Aorta (tissue), 5 donors: Measurements from ENCODE around the gene SOX12. TPM values are rescaled to one million over a fixed set of nuclear protein-coding genes. Genes with fewer than 3 reads are reported as not detected.
"Not testable (repeated sequence)": the region's sequence is repeated elsewhere in the genome, so short reads cannot be mapped to it uniquely, and the experiment has no call there.

Experiments
- ATAC-seq: fragments of 200-7000 bp; cut with Tn5 transposase; one replicate; pipeline ENCODE4 v1.9.1; 2022; ENCODE audit warnings: moderate library complexity; ENCODE audit not compliant: low FRiP score
- DNase-seq, 2 donors: peaks; one replicate each; pipeline ENCODE4 v3.0.0-alpha.2; 2020
- H3K27ac ChIP-seq, 2 donors: one replicate each; pipeline ENCODE4 v1.5.1; 2013; ENCODE audit warnings: low read length in 2 of 2, mild to moderate bottlenecking in 2 of 2, moderate library complexity in 2 of 2, control low read depth in 1 of 2, inconsistent platforms in 1 of 2, low read depth in 1 of 2
- H3K27me3 ChIP-seq, 2 donors: one replicate each; pipeline ENCODE4 v1.6.1; 2013; ENCODE audit warnings: control low read depth in 1 of 2, low read length in 1 of 2, mild to moderate bottlenecking in 1 of 2, moderate library complexity in 1 of 2; ENCODE audit not compliant: insufficient read depth in 2 of 2, control insufficient read depth in 1 of 2
- H3K36me3 ChIP-seq, 2 donors: one replicate each; pipeline ENCODE4 v1.6.1; 2013; ENCODE audit warnings: control low read depth in 1 of 2, low read length in 1 of 2, mild to moderate bottlenecking in 1 of 2; ENCODE audit not compliant: insufficient read depth in 2 of 2, control insufficient read depth in 1 of 2
- H3K4me1 ChIP-seq, 2 donors: one replicate each; pipeline ENCODE4 v1.6.1; 2013; ENCODE audit warnings: low read length in 2 of 2, control low read depth in 1 of 2, mild to moderate bottlenecking in 1 of 2, moderate library complexity in 1 of 2; ENCODE audit not compliant: insufficient read depth in 2 of 2, control insufficient read depth in 1 of 2
- H3K4me3 ChIP-seq, 2 donors: one replicate each; pipeline ENCODE4 v1.5.1; 2013; ENCODE audit warnings: low read length in 2 of 2, control low read depth in 1 of 2, mild to moderate bottlenecking in 1 of 2
- H3K9me3 ChIP-seq: one replicate; pipeline ENCODE4 v1.6.1; 2013; ENCODE audit warnings: mild to moderate bottlenecking, low read length; ENCODE audit not compliant: control insufficient read depth
- WGBS, 2 donors: extraction: QIAGEN DNeasy Blood & Tissue Kit; methylation state at CpG; one replicate each; pipeline ENCODE4 v1.1.7; 2013; 5-methylcytosine and 5-hydroxymethylcytosine counted together
- intact Hi-C, 2 donors: fragments of 100-400 bp; cut with DNase I; formaldehyde crosslinking; loops; one replicate each; pipeline versions ENCODE4 v1.14.2 to v1.15.0; 2022
- polyA plus RNA-seq, 2 donors: library from polyadenylated mRNA; stranded (reverse); fragments of 200-250 nt; gene quantifications; one replicate each; pipeline ENCODE4 v1.2.3, GENCODE V29; 2013
- total RNA-seq, 2 donors: library from RNA; stranded (reverse); fragmentation: NEBNext Ultra II Directional; extraction: Animal tissue kit (Norgen Biotek cat#: 25700); gene quantifications; one replicate each; pipeline ENCODE4 v1.2.1, GENCODE V29; 2021
- donor health status: healthy with polysubstance abuse.
- donor health status: Bipolar disorder and iron deficiency.
- donor health status: DM: no; HTN: no; CAD: no.
- donor health status: DM: no; HTN: no; CAD: no.
- donor health status: DM: yes; HTN: yes; CAD: no.

Gene SOX12
- total and polyA plus RNA-seq, 4 donors: 1.5 to 12.5 (median 5.1) TPM

GRCh38 chr20:377578-377977, 52.2 kb downstream of the SOX12 start:
- H3K9me3 ChIP-seq, intact Hi-C loops, H3K27ac ChIP-seq, ATAC-seq, H3K4me1 ChIP-seq, H3K27me3 ChIP-seq, H3K36me3 ChIP-seq, DNase-seq, H3K4me3 ChIP-seq: not testable (repeated sequence)
- WGBS, 2 donors: 86 to 93% methylated on average over 12 of the region's 12 CpGs

GRCh38 chr20:378961-379336, 53.6 kb downstream of the SOX12 start:
- no peaks in the 10 kb centered on the region for H3K36me3 ChIP-seq
- no peaks in the 10 kb centered on the region for H3K4me1 ChIP-seq
- H3K4me3 ChIP-seq: no peak overlapping the region
- ATAC-seq: no peak
- H3K27me3 ChIP-seq: no peaks in the 10 kb centered on the region
- no peak for DNase-seq
- 65 to 78% methylated on average over 5 of the region's 5 CpGs for WGBS, 2 donors
- intact Hi-C loops: no loop called here
- no peak overlapping the region for H3K27ac ChIP-seq
- H3K9me3 ChIP-seq: no peaks in the 10 kb centered on the region

Other genes starting within 250 kb of the SOX12 start
- not detected for gene DEFB125, start 237.9 kb upstream of the SOX12 start, total RNA-seq
- gene DEFB125, start 237.9 kb upstream of the SOX12 start, polyA plus RNA-seq: not detected
- not detected for gene DEFB126, start 183.0 kb upstream of the SOX12 start, total RNA-seq
- not detected for gene DEFB126, start 183.0 kb upstream of the SOX12 start, polyA plus RNA-seq
- gene DEFB127, start 168.1 kb upstream of the SOX12 start, total RNA-seq: not detected
- gene DEFB127, start 168.1 kb upstream of the SOX12 start, polyA plus RNA-seq: not detected
- not detected for gene DEFB128, start 135.8 kb upstream of the SOX12 start, total RNA-seq
- not detected for gene DEFB128, start 135.8 kb upstream of the SOX12 start, polyA plus RNA-seq
- not detected for gene DEFB129, start 98.3 kb upstream of the SOX12 start, total RNA-seq
- not detected for gene DEFB129, start 98.3 kb upstream of the SOX12 start, polyA plus RNA-seq
- gene DEFB132, start 67.8 kb upstream of the SOX12 start, total RNA-seq: not detected
- not detected for gene DEFB132, start 67.8 kb upstream of the SOX12 start, polyA plus RNA-seq
- gene C20orf96, start 34.8 kb upstream of the SOX12 start, total RNA-seq: 10 to 100 TPM in 1 of 2 donors, 1 to 10 TPM in 1; 4.6 to 11.1 TPM
- 1 to 10 TPM; 5.3 to 5.6 TPM for gene C20orf96, start 34.8 kb upstream of the SOX12 start, polyA plus RNA-seq
- gene ZCCHC3, start 28.0 kb upstream of the SOX12 start, total RNA-seq: 10 to 100 TPM; 12.9 to 13.7 TPM
- 1 to 10 TPM; 7.7 to 9.3 TPM for gene ZCCHC3, start 28.0 kb upstream of the SOX12 start, polyA plus RNA-seq
- gene NRSN2, start 21.6 kb downstream of the SOX12 start, total RNA-seq: 10 to 100 TPM; 31.0 to 38.0 TPM
- gene NRSN2, start 21.6 kb downstream of the SOX12 start, polyA plus RNA-seq: 10 to 100 TPM; 12.0 to 40.6 TPM
- gene TRIB3, start 55.2 kb downstream of the SOX12 start, total RNA-seq: 1 to 10 TPM; 2.9 to 3.7 TPM
- gene TRIB3, start 55.2 kb downstream of the SOX12 start, polyA plus RNA-seq: 1 to 10 TPM; 2.0 to 3.1 TPM
- gene RBCK1, start 82.7 kb downstream of the SOX12 start, total RNA-seq: 10 to 100 TPM; 52.8 to 70.0 TPM
- gene RBCK1, start 82.7 kb downstream of the SOX12 start, polyA plus RNA-seq: 100 to 1,000 TPM in 1 of 2 donors, 10 to 100 TPM in 1; 64.1 to 118 TPM
- gene TBC1D20, start 137.0 kb downstream of the SOX12 start, total RNA-seq: 10 to 100 TPM; 27.2 to 39.1 TPM
- 10 to 100 TPM in 1 of 2 donors, 1 to 10 TPM in 1; 9.5 to 27.2 TPM for gene TBC1D20, start 137.0 kb downstream of the SOX12 start, polyA plus RNA-seq
- gene CSNK2A1, start 218.2 kb downstream of the SOX12 start, total RNA-seq: 10 to 100 TPM; 73.5 to 98.2 TPM
- gene CSNK2A1, start 218.2 kb downstream of the SOX12 start, polyA plus RNA-seq: 10 to 100 TPM; 23.4 to 27.8 TPM